K562 (cell line): ENCODE measurements around the gene SYT7. TPM values are rescaled to one million over a fixed set of nuclear protein-coding genes. Genes with fewer than 3 reads are reported as not detected.
A peak's percentile ranks its signal among the peaks of the same experiment; 100 is the strongest.

Experiments used
- ATAC-seq: fragments of 200-7000 bp; cut with Tn5 transposase; 3 replicates; pipeline ENCODE4 v1.9.1; 2020; ENCODE audit warnings: moderate library complexity
- BruUV-seq: library from RNA; stranded (reverse); fragments of 400-500 nt; replicated peaks from 2 replicates; lab custom pipeline; 2021; lab: Mats Ljungman, UMichigan
- CTCF ChIA-PET: fragments of 300-600 bp; formaldehyde crosslinking; extraction: SDS; loops from one replicate; lab custom pipeline; 2021; ENCODE audit warnings: low intra/inter-chr PET ratio; lab: Yijun Ruan, JAX
- POLR2A ChIA-PET: fragments of 300-600, 350-650 bp; sonication (Branson Sonifier 250); formaldehyde crosslinking; extraction: SDS; loops from one replicate; lab custom pipeline; 2021; ENCODE audit warnings: antibody characterized with exemption, inconsistent platforms; lab: Yijun Ruan, JAX
- DNase-seq, 4 experiments: peaks; one replicate each; pipeline versions ENCODE4 v3.0.0 to v3.0.0-alpha.2; 2011 to 2018; ENCODE audit warnings: low spot score in 3 of 4, mixed read lengths in 3 of 4; ENCODE audit errors: extremely low read depth in 1 of 4
- FAIRE-seq: peaks from 2 replicates; lab custom pipeline; 2011; peaks lifted over from hg19 to GRCh38; lab: Jason Lieb, UNC
- H2AFZ ChIP-seq: 2 replicates; pipeline ENCODE4 v1.6.0; 2011; ENCODE audit warnings: low read depth, low read length, control low read depth, inconsistent platforms
- H3K27ac ChIP-seq: fragments of 200-600 bp; 3 replicates; pipeline ENCODE4 v1.8.0; 2011; ENCODE audit warnings: low read depth, mild to moderate bottlenecking, control low read depth, inconsistent platforms, low read length, moderate library complexity, mixed read lengths; ENCODE audit errors: extremely low read depth
- H3K27me3 ChIP-seq, 2 experiments: fragments of 300-600 bp in 1 of 2; 2 replicates in 1 of 2; 3 replicates in 1 of 2; pipeline versions ENCODE4 v1.6.0 to v1.8.0; 2011; ENCODE audit warnings: inconsistent platforms in 2 of 2, low read length in 2 of 2, mild to moderate bottlenecking in 1 of 2, mixed read lengths in 1 of 2, moderate library complexity in 1 of 2; ENCODE audit not compliant: control insufficient read depth in 2 of 2, insufficient read depth in 2 of 2
- H3K36me3 ChIP-seq: fragments of 300-600 bp; 3 replicates; pipeline ENCODE4 v1.8.0; 2011; ENCODE audit warnings: mild to moderate bottlenecking, low read length, inconsistent platforms; ENCODE audit not compliant: control insufficient read depth, insufficient read depth
- H3K4me1 ChIP-seq, 2 experiments: fragments of 200-600 bp in 1 of 2; replicated peaks in 1 of 2; 2 replicates in 1 of 2; 3 replicates in 1 of 2; pipeline versions ENCODE4 v1.5.1 to v1.8.0; 2011; ENCODE audit warnings: inconsistent platforms in 2 of 2, low read length in 2 of 2, mild to moderate bottlenecking in 1 of 2, mixed read lengths in 1 of 2, moderate library complexity in 1 of 2; ENCODE audit not compliant: control insufficient read depth in 2 of 2, insufficient read depth in 2 of 2
- H3K4me2 ChIP-seq: 2 replicates; pipeline ENCODE4 v1.6.1; 2011; ENCODE audit warnings: low read length, control low read depth, inconsistent platforms, mixed read lengths; ENCODE audit not compliant: insufficient read depth
- H3K4me3 ChIP-seq: fragments of 200-600 bp; sonication (generic), shearing (Covaris generic); 2 replicates; pipeline ENCODE4 v1.5.1; 2016; ENCODE audit warnings: control low read depth, inconsistent platforms
- H3K79me2 ChIP-seq: fragments of 200-600 bp; 3 replicates; pipeline ENCODE4 v1.8.0; 2011; ENCODE audit warnings: low read length, inconsistent platforms; ENCODE audit not compliant: control insufficient read depth, insufficient read depth
- H3K9ac ChIP-seq, 2 experiments: 2 replicates each; pipeline versions ENCODE4 v1.6.0 to v1.6.1; 2011; ENCODE audit warnings: low read depth in 2 of 2, low read length in 2 of 2, control low read depth in 1 of 2, inconsistent platforms in 1 of 2, mild to moderate bottlenecking in 1 of 2, mixed read lengths in 1 of 2; ENCODE audit not compliant: insufficient read depth in 1 of 2
- H3K9me1 ChIP-seq: one replicate; pipeline ENCODE4 v1.6.0; 2011; ENCODE audit warnings: inconsistent platforms, mild to moderate bottlenecking, low read length, moderate library complexity; ENCODE audit not compliant: control insufficient read depth, insufficient read depth
- H3K9me3 ChIP-seq: replicated peaks from 2 replicates; pipeline ENCODE4 v1.5.1; 2011; ENCODE audit warnings: low read depth, low read length, inconsistent platforms; ENCODE audit not compliant: control insufficient read depth, insufficient read depth
- H4K20me1 ChIP-seq: replicated peaks from 2 replicates; pipeline ENCODE4 v1.6.1; 2011; ENCODE audit warnings: low read length, inconsistent platforms, mixed read lengths; ENCODE audit not compliant: control insufficient read depth, insufficient read depth
- ARID2 ChIP-seq: fragments of 450-650 bp; IDR thresholded peaks from 2 replicates; pipeline ENCODE4 v1.6.1; 2017; ENCODE audit warnings: antibody characterized with exemption, mild to moderate bottlenecking
- BHLHE40 ChIP-seq: IDR thresholded peaks from 2 replicates; pipeline ENCODE4 v1.6.1; 2011; ENCODE audit warnings: low read length, improper control_type of control experiment
- KLF16 ChIP-seq: IDR thresholded peaks from 2 replicates; pipeline ENCODE4 v1.6.1; 2016; ENCODE audit warnings: antibody characterized with exemption
- MEF2D ChIP-seq: conservative IDR thresholded peaks from 2 replicates; pipeline ENCODE4 v1.6.1; 2016; ENCODE audit warnings: low read depth, missing genetic modification characterization, missing compliant biosample characterization
- POU5F1 ChIP-seq: fragments of 150-350 bp; IDR thresholded peaks from 2 replicates; pipeline ENCODE4 v1.6.1; 2014; ENCODE audit warnings: borderline replicate concordance, low read length, low read depth, mild to moderate bottlenecking; ENCODE audit not compliant: partially characterized antibody
- RCOR1 ChIP-seq, 2 experiments: IDR thresholded peaks; 2 replicates each; pipeline ENCODE4 v1.6.1; 2012; ENCODE audit warnings: low read depth in 2 of 2, low read length in 2 of 2, borderline replicate concordance in 1 of 2, improper control_type of control experiment in 1 of 2
- SAP30 ChIP-seq: fragments of 200-600 bp; sonication (generic); IDR thresholded peaks from 2 replicates; pipeline ENCODE4 v1.6.1; 2012; ENCODE audit warnings: borderline replicate concordance, low read depth, mild to moderate bottlenecking, moderate library complexity, low read length, control low read depth, inconsistent platforms; ENCODE audit not compliant: insufficient read depth, poor library complexity, severe bottlenecking
- SMC3 ChIP-seq: conservative IDR thresholded peaks from 2 replicates; pipeline ENCODE4 v1.6.1; 2011; ENCODE audit warnings: low read depth, low read length, improper control_type of control experiment; ENCODE audit not compliant: insufficient read depth
- STAG1 ChIP-seq: sonication (generic); formaldehyde crosslinking; IDR thresholded peaks from 2 replicates; pipeline ENCODE4 v1.5.0; 2020; ENCODE audit warnings: missing genetic modification reagents, borderline replicate concordance
- TFAP4 ChIP-seq: sonication (generic); formaldehyde crosslinking; IDR thresholded peaks from 2 replicates; pipeline ENCODE4 v1.8.0; 2022; ENCODE audit warnings: missing genetic modification reagents, mild to moderate bottlenecking, moderate library complexity, borderline replicate concordance
- ZBTB7A ChIP-seq: IDR thresholded peaks from 2 replicates; pipeline ENCODE4 v1.6.1; 2011; ENCODE audit warnings: low read depth, mild to moderate bottlenecking, low read length, moderate library complexity, borderline replicate concordance; ENCODE audit not compliant: control insufficient read depth
- ZHX1 ChIP-seq: fragments of 150-350 bp; conservative IDR thresholded peaks from 2 replicates; pipeline ENCODE4 v1.6.1; 2014; ENCODE audit warnings: low read length
- ZNF212 ChIP-seq: fragments of 450-650 bp; formaldehyde crosslinking; IDR thresholded peaks from 2 replicates; pipeline ENCODE4 v1.4.0; 2020; ENCODE audit warnings: mild to moderate bottlenecking
- WGBS: fragments of 100-300 bp; shearing (Covaris generic); methylation state at CpG from one replicate; pipeline ENCODE4 v1.1.6; 2016; ENCODE audit warnings: low coverage, mixed read lengths; ENCODE audit not compliant: insufficient coverage; ENCODE audit errors: missing lambda C conversion rate; 5-methylcytosine and 5-hydroxymethylcytosine counted together
- in situ Hi-C: fragments of 300-500 bp; cut with MboI; formaldehyde crosslinking; loops from 4 replicates; pipeline ENCODE4 v1.15.0; 2018; ENCODE audit warnings: inconsistent platforms, mixed read lengths
- intact Hi-C: fragments of 100-400 bp; cut with micrococcal nuclease; formaldehyde crosslinking; loops from 2 replicates; pipeline ENCODE4 v1.14.2; 2022
- polyA plus RNA-seq, 8 experiments: library from polyadenylated mRNA; depleted of rRNA in 4 of 8; stranded (reverse) in 5 of 8; unstranded in 3 of 8; fragments of >200 nt; fragmentation: Nextera tagmentation in 2 of 8; fragmentation: Illumina TruSeq in 1 of 8; extraction: Ambion mirVana in 2 of 8; extraction: Trizol in 1 of 8; gene quantifications; 2 replicates each; pipeline versions ENCODE4 v1.2.1 to v1.2.3, GENCODE V29; 2011 to 2014; ENCODE audit warnings: inconsistent platforms in 1 of 8, missing spikeins in 1 of 8
- total RNA-seq, 7 experiments: library from RNA; depleted of rRNA in 6 of 7; stranded (reverse); fragments of >200 nt in 6 of 7; fragmentation: Illumina TruSeq in 2 of 7; extraction: Trizol in 2 of 7; gene quantifications; 2 replicates each; pipeline versions ENCODE4 v1.2.1 to v1.2.3, GENCODE V29; 2011 to 2021; ENCODE audit warnings: low replicate concordance in 1 of 7
- TF ChIP-seq, protein P1 (sequence below), 2 experiments: IDR thresholded peaks in 1 of 2; conservative IDR thresholded peaks in 1 of 2; 2 replicates each; pipeline ENCODE4 v1.6.1; 2016; ENCODE audit warnings: low read depth in 2 of 2, mild to moderate bottlenecking in 1 of 2, missing compliant biosample characterization in 1 of 2, missing genetic modification characterization in 1 of 2, moderate library complexity in 1 of 2

SYT7 gene
- total and polyA plus RNA-seq, 9 of the 15 experiments (the other 6 are each of a cell fraction or from before 2014, with no cell fraction given) = 0.01 to 0.51 (median 0.16) TPM; not detected in 1

- intact Hi-C loops (loop anchor here (1.0 to 2.0 kb wide), 2 partner anchors 40 to 161 kb away; no protein-coding TSS in a partner anchor), in situ Hi-C loops (no loop called here)
- H2AFZ ChIP-seq = no peak overlapping the region
- CTCF ChIA-PET = interaction anchor here (0.5 to 2.2 kb wide), 4 partner anchors 39 to 204 kb away, joined by 4 to 23 read pairs (median 4); partner anchors contain the start of gene SYT7
- H3K79me2 ChIP-seq = no peaks in the 10 kb centered on the region
- DNase-seq (peak; percentile 65 to 82 (median 78)), ATAC-seq (peak; percentile 59), FAIRE-seq (peak; percentile 70)
- WGBS = 0% methylated on average over 15 of the region's 18 CpGs
- no peak overlapping the region for H3K4me3 ChIP-seq
- no peak overlapping the region for H3K27ac ChIP-seq
- POLR2A ChIA-PET = no interaction called here
- BruUV-seq = no TSS peak
- no peak overlapping the region for H3K4me2 ChIP-seq
- no peaks in the 10 kb centered on the region for H3K36me3 ChIP-seq
- peaks cover 0 to 26% of the 10 kb centered on the region in 2 experiments; a peak in 3 of 5 replicates for H3K4me1 ChIP-seq
- H3K27me3 ChIP-seq = peaks cover 11 to 33% of the 10 kb centered on the region in 2 experiments; a peak in 4 of 5 replicates
- no peaks in the 10 kb centered on the region for H3K9me1 ChIP-seq
- no peak overlapping the region for H3K9ac ChIP-seq
- no peaks in the 10 kb centered on the region for H3K9me3 ChIP-seq
- peaks cover 9% of the 10 kb centered on the region; the same call in 1 of the 2 replicates for H4K20me1 ChIP-seq
- TF ChIP-seq, protein P1, sequence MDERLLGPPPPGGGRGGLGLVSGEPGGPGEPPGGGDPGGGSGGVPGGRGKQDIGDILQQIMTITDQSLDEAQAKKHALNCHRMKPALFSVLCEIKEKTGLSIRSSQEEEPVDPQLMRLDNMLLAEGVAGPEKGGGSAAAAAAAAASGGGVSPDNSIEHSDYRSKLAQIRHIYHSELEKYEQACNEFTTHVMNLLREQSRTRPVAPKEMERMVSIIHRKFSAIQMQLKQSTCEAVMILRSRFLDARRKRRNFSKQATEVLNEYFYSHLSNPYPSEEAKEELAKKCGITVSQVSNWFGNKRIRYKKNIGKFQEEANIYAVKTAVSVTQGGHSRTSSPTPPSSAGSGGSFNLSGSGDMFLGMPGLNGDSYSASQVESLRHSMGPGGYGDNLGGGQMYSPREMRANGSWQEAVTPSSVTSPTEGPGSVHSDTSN (CRISPR knock-in tag; IDR thresholded peaks at IDR 0.05; ENCODE audit: low read depth) = no peak
- TF ChIP-seq, protein P1 (tag; conservative IDR thresholded peaks at IDR 0.05; ENCODE audit: low read depth) = no peak
- TF ChIP-seq ZBTB7A (peak; percentile 73), SAP30 (no peak), STAG1 (CRISPR knock-in tag) (peak; percentile 49; the same call in 1 of the 2 replicates), RCOR1 (IDR thresholded peaks at IDR 0.05; ENCODE audit: borderline replicate concordance in 1 of 2, low read depth in 2 of 2, low read length in 2 of 2) (0 out of 4 replicates have a peak, but pooled peaks of 1 of the 2 experiments have one; percentile 15), SMC3 (peak; percentile 88), ARID2 (no peak), MEF2D (tag) (no peak), POU5F1 (no peak), TFAP4 (CRISPR knock-in tag) (peak; percentile 32; the same call in 1 of the 2 replicates), ZHX1 (no peak), ZNF212 (no peak), BHLHE40 (0 out of 2 replicates have a peak, but pooled peaks have one; percentile 22), KLF16 (0 out of 2 replicates have a peak, but pooled peaks have one; percentile 23)
Measured at GRCh38 chr11:61477727-61478148, 103.1 kb downstream of the SYT7 start.
